Measurements from ENCODE around the gene SLC27A2. TPM values are rescaled to one million over a fixed set of nuclear protein-coding genes. Genes with fewer than 3 reads are reported as not detected.

SLC27A2 gene
- total RNA-seq, 4 donors from 2014 or later, result 0.72 to 10.2 (median 5.9) TPM

- Histone ChIP-seq H3K27ac (no peak overlapping the region), H3K4me3 (no peak overlapping the region), H3K27me3 (no peaks in the 10 kb centered on the region), H3K4me1 (no peaks in the 10 kb centered on the region), H3K9me3 (no peaks in the 10 kb centered on the region), H3K36me3 (no peaks in the 10 kb centered on the region)
- DNase-seq (ENCODE audit: low spot score in 2 of 2), result no peak
- TF ChIP-seq POLR2A (IDR thresholded peaks at IDR 0.05) (no peak), POLR2AphosphoS5 (IDR thresholded peaks at IDR 0.05) (no peak), EP300 (IDR thresholded peaks at IDR 0.05) (no peak)
- TF ChIP-seq, protein P1, sequence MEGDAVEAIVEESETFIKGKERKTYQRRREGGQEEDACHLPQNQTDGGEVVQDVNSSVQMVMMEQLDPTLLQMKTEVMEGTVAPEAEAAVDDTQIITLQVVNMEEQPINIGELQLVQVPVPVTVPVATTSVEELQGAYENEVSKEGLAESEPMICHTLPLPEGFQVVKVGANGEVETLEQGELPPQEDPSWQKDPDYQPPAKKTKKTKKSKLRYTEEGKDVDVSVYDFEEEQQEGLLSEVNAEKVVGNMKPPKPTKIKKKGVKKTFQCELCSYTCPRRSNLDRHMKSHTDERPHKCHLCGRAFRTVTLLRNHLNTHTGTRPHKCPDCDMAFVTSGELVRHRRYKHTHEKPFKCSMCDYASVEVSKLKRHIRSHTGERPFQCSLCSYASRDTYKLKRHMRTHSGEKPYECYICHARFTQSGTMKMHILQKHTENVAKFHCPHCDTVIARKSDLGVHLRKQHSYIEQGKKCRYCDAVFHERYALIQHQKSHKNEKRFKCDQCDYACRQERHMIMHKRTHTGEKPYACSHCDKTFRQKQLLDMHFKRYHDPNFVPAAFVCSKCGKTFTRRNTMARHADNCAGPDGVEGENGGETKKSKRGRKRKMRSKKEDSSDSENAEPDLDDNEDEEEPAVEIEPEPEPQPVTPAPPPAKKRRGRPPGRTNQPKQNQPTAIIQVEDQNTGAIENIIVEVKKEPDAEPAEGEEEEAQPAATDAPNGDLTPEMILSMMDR (IDR thresholded peaks at IDR 0.05), result no peak
- 100% methylated on average over 1 of the region's 1 CpG for WGBS
Measured at GRCh38 chr15:50244153-50244552, 62.2 kb downstream of the SLC27A2 start.

DNA sequence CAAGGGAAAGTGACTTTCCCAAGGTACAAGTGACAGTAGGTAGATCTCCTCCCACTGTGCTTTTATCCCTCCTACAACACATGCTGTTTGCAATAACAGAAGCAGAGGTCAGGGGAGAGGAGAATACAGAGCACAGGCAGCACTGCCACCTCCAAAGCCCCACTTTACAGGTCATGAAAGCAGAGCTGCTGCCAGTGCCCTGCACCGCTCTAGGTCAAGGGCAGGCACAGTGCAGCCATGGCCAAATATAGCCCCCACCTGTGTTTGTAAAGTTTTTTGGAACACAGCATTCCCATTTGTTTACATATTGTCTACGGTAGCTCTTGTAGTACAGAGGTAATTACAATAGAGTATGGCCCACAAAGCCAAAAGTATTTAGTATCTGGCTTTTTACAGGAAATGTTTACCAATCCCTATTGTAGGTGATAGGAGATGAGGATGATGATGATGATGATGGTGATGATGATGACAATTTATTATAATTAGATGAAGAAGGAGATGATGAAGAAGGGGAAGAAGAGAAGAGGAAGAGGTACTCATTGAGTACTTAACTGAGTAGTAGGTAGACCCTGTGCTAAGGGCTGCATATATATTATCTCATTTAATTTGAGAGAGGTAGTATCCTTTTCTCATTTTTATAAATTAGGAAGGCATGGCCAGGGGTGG, 63.1 kb downstream of the SLC27A2 start:
- H3K27me3 ChIP-seq, result no peaks in the 10 kb centered on the region
- TF ChIP-seq POLR2AphosphoS5 (IDR thresholded peaks at IDR 0.05), result no peak
- TF ChIP-seq, protein P1 (IDR thresholded peaks at IDR 0.05), result no peak
- no peak for TF ChIP-seq EP300 (IDR thresholded peaks at IDR 0.05)
- no peak for TF ChIP-seq POLR2A (IDR thresholded peaks at IDR 0.05)
- no peaks in the 10 kb centered on the region for H3K4me1 ChIP-seq
- H3K36me3 ChIP-seq, result no peaks in the 10 kb centered on the region
- DNase-seq (ENCODE audit: low spot score in 2 of 2), result no peak
- no peak overlapping the region for H3K27ac ChIP-seq
- 94% methylated on average over 2 of the region's 2 CpGs for WGBS
- H3K9me3 ChIP-seq, result no peaks in the 10 kb centered on the region
- no peak overlapping the region for H3K4me3 ChIP-seq

DNA sequence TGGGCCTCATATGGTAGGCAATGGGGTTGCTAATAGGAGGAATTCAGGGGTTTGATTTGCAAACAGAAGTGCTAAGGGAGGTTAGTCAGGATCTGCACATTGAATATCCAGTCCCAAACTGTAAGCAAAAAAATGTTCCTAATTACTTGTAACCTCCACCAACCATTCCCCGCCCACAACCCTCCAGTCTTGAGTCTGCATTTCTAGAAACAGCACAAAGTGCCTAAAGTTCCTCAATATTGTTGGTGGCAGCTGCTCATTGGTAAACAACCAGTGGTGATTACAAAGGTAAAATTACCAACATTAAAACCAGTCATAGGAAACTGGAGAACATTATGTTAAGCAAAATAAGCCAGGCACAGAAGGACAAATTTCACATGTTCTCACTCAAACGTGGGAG, 64.6 kb downstream of the SLC27A2 start:
- 89% methylated on average over 2 of the region's 2 CpGs for WGBS
- Histone ChIP-seq H3K27ac (no peak overlapping the region), H3K36me3 (no peaks in the 10 kb centered on the region), H3K4me3 (no peak overlapping the region), H3K4me1 (no peaks in the 10 kb centered on the region), H3K27me3 (no peaks in the 10 kb centered on the region), H3K9me3 (no peaks in the 10 kb centered on the region)
- DNase-seq (ENCODE audit: low spot score in 2 of 2), result no peak
- TF ChIP-seq, protein P1 (IDR thresholded peaks at IDR 0.05), result no peak
- TF ChIP-seq POLR2A (IDR thresholded peaks at IDR 0.05) (no peak), POLR2AphosphoS5 (IDR thresholded peaks at IDR 0.05) (no peak), EP300 (IDR thresholded peaks at IDR 0.05) (no peak)

- Histone ChIP-seq H3K36me3 (no peaks in the 10 kb centered on the region), H3K9me3 (no peaks in the 10 kb centered on the region), H3K27me3 (no peaks in the 10 kb centered on the region), H3K4me3 (no peak overlapping the region), H3K4me1 (no peaks in the 10 kb centered on the region), H3K27ac (no peak overlapping the region)
- TF ChIP-seq, protein P1 (IDR thresholded peaks at IDR 0.05), result no peak
- TF ChIP-seq POLR2AphosphoS5 (IDR thresholded peaks at IDR 0.05) (no peak), POLR2A (IDR thresholded peaks at IDR 0.05) (no peak), EP300 (IDR thresholded peaks at IDR 0.05) (no peak)
- DNase-seq (ENCODE audit: low spot score in 2 of 2), result no peak
- 60% methylated on average over 10 of the region's 14 CpGs for WGBS
Measured at GRCh38 chr15:50247819-50248655, 66.0 kb downstream of the SLC27A2 start.

DNA sequence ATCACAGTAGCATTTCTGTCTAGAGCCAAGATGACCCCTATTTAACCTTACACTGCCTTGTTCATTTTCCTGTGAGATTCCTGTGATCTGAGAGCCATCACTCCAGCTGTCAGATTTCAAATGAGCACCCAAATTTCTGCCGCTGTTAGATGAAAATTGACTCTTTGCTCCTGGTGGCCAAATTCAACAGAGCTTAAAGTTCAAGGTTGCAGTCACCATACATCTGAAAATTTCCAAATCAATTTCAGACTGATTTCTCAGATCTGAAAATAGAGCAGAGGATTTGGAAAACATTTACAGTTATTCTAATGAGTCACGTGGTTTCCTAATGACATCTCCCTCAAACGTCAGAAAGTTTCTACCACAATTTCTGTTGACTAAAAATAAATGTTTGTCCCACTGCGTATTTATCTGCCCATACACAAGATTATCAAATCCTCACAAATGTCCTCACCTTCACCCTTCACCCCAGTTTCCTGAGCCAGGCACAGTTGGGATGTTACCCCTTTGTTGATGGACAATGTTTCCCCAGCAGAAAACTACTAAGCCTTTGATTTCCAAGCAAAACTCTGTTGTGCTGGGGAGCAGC, 67.1 kb downstream of the SLC27A2 start:
- TF ChIP-seq, protein P1 (IDR thresholded peaks at IDR 0.05), result no peak
- TF ChIP-seq POLR2AphosphoS5 (IDR thresholded peaks at IDR 0.05) (no peak), EP300 (IDR thresholded peaks at IDR 0.05) (no peak), POLR2A (IDR thresholded peaks at IDR 0.05) (no peak)
- WGBS, result 71% methylated on average over 4 of the region's 4 CpGs
- Histone ChIP-seq H3K4me1 (no peaks in the 10 kb centered on the region), H3K36me3 (no peaks in the 10 kb centered on the region), H3K27me3 (no peaks in the 10 kb centered on the region), H3K27ac (no peak overlapping the region), H3K9me3 (no peaks in the 10 kb centered on the region), H3K4me3 (no peak overlapping the region)
- no peak for DNase-seq (ENCODE audit: low spot score in 2 of 2)
